Fibroblast of lung (primary cell): Measurements from ENCODE around the gene ARL15. TPM values are rescaled to one million over a fixed set of nuclear protein-coding genes. Genes with fewer than 3 reads are reported as not detected.

Source experiments
- DNase-seq, 2 donors: peaks; one replicate each; pipeline versions ENCODE4 v3.0.0 to v3.0.0-alpha.2; 2010; ENCODE audit warnings: low read depth in 2 of 2
- H2AFZ ChIP-seq: 2 replicates; pipeline ENCODE4 v1.5.1; 2012; ENCODE audit warnings: low read length, control low read depth, inconsistent platforms
- H3K27ac ChIP-seq: 2 replicates; pipeline ENCODE4 v1.5.1; 2011; ENCODE audit warnings: low read length, control low read depth; ENCODE audit not compliant: insufficient read depth
- H3K27me3 ChIP-seq: 2 replicates; pipeline ENCODE4 v1.5.1; 2011; ENCODE audit warnings: mild to moderate bottlenecking, low read length; ENCODE audit not compliant: control insufficient read depth, insufficient read depth
- H3K36me3 ChIP-seq: 2 replicates; pipeline ENCODE4 v1.5.1; 2011; ENCODE audit warnings: low read length; ENCODE audit not compliant: control insufficient read depth, insufficient read depth
- H3K4me1 ChIP-seq: 2 replicates; pipeline ENCODE4 v1.5.1; 2011; ENCODE audit warnings: low read length; ENCODE audit not compliant: control insufficient read depth, insufficient read depth; ENCODE audit errors: extremely low read depth
- H3K4me2 ChIP-seq: 2 replicates; pipeline ENCODE4 v1.5.1; 2011; ENCODE audit warnings: low read length, control low read depth; ENCODE audit not compliant: insufficient read depth; ENCODE audit errors: extremely low read depth
- H3K4me3 ChIP-seq, 4 experiments: fragments of 200-600 bp in 1 of 4; sonication (generic) in 1 of 4; replicated peaks in 1 of 4; 2 replicates each; pipeline ENCODE4 v1.5.1; 2011 to 2016; ENCODE audit warnings: low read length in 4 of 4, low read depth in 3 of 4, mild to moderate bottlenecking in 3 of 4, control low read depth in 2 of 4, inconsistent platforms in 1 of 4, mixed read lengths in 1 of 4; ENCODE audit not compliant: insufficient read depth in 1 of 4; ENCODE audit errors: control extremely low read depth in 1 of 4
- H3K79me2 ChIP-seq: 2 replicates; pipeline ENCODE4 v1.5.1; 2012; ENCODE audit warnings: mild to moderate bottlenecking, low read length, inconsistent platforms; ENCODE audit not compliant: control insufficient read depth, insufficient read depth
- H3K9ac ChIP-seq: 2 replicates; pipeline ENCODE4 v1.5.1; 2011; ENCODE audit warnings: mild to moderate bottlenecking, low read length, control low read depth; ENCODE audit not compliant: insufficient read depth
- H3K9me3 ChIP-seq: 2 replicates; pipeline ENCODE4 v1.5.1; 2012; ENCODE audit warnings: low read depth, low read length; ENCODE audit not compliant: control insufficient read depth, insufficient read depth
- H4K20me1 ChIP-seq: 2 replicates; pipeline ENCODE4 v1.5.1; 2011; ENCODE audit warnings: low read length; ENCODE audit not compliant: control insufficient read depth, insufficient read depth; ENCODE audit errors: extremely low read depth
- EZH2 ChIP-seq: IDR thresholded peaks from 2 replicates; pipeline ENCODE4 v1.5.1; 2012; ENCODE audit warnings: low read length, control low read depth, mild to moderate bottlenecking; ENCODE audit errors: missing control alignments
- polyA plus RNA-seq, 2 donors: library from polyadenylated mRNA; depleted of rRNA in 1 of 2; stranded (reverse) in 1 of 2; unstranded in 1 of 2; fragments of >200 nt; gene quantifications; 2 replicates each; pipeline ENCODE4 v1.2.1, GENCODE V29; 2011 to 2012; ENCODE audit warnings: missing spikeins in 1 of 2
- total RNA-seq: library from RNA; depleted of rRNA; stranded (reverse); fragments of >200 nt; gene quantifications from 2 replicates; pipeline ENCODE4 v1.2.1, GENCODE V29; 2014
- TF ChIP-seq, protein P1 (sequence below), 2 donors: IDR thresholded peaks in 1 of 2; conservative IDR thresholded peaks in 1 of 2; 1 replicate in 1 of 2; 2 replicates in 1 of 2; pipeline ENCODE4 v1.5.1; 2011 to 2012; ENCODE audit warnings: low read length in 2 of 2, control low read depth in 1 of 2, inconsistent platforms in 1 of 2, low read depth in 1 of 2, mild to moderate bottlenecking in 1 of 2

Gene ARL15
- total and polyA plus RNA-seq, 2 donors (not counting 1 experiment from before 2014, with no cell fraction given): 20.6 to 28.7 TPM

- no peaks in the 10 kb centered on the region for H4K20me1 ChIP-seq
- TF ChIP-seq, protein P1, sequence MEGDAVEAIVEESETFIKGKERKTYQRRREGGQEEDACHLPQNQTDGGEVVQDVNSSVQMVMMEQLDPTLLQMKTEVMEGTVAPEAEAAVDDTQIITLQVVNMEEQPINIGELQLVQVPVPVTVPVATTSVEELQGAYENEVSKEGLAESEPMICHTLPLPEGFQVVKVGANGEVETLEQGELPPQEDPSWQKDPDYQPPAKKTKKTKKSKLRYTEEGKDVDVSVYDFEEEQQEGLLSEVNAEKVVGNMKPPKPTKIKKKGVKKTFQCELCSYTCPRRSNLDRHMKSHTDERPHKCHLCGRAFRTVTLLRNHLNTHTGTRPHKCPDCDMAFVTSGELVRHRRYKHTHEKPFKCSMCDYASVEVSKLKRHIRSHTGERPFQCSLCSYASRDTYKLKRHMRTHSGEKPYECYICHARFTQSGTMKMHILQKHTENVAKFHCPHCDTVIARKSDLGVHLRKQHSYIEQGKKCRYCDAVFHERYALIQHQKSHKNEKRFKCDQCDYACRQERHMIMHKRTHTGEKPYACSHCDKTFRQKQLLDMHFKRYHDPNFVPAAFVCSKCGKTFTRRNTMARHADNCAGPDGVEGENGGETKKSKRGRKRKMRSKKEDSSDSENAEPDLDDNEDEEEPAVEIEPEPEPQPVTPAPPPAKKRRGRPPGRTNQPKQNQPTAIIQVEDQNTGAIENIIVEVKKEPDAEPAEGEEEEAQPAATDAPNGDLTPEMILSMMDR (conservative IDR thresholded peaks at IDR 0.05 in 1 of 2, IDR thresholded peaks at IDR 0.05 in 1 of 2; ENCODE audit: low read depth in 1 of 2, low read length in 2 of 2): no peak
- no peak for TF ChIP-seq EZH2
- no peaks in the 10 kb centered on the region for H3K4me1 ChIP-seq
- no peak overlapping the region for H2AFZ ChIP-seq
- no peaks in the 10 kb centered on the region for H3K27me3 ChIP-seq
- H3K4me2 ChIP-seq: no peak overlapping the region
- no peaks in the 10 kb centered on the region for H3K79me2 ChIP-seq
- H3K9ac ChIP-seq: no peak overlapping the region
- H3K4me3 ChIP-seq: no peak overlapping the region
- no peaks in the 10 kb centered on the region for H3K9me3 ChIP-seq
- no peaks in the 10 kb centered on the region for H3K36me3 ChIP-seq
- H3K27ac ChIP-seq: no peak overlapping the region
- no peak for DNase-seq
Observed at GRCh38 chr5:54279960-54280359, 30.4 kb downstream of the ARL15 start.

DNA sequence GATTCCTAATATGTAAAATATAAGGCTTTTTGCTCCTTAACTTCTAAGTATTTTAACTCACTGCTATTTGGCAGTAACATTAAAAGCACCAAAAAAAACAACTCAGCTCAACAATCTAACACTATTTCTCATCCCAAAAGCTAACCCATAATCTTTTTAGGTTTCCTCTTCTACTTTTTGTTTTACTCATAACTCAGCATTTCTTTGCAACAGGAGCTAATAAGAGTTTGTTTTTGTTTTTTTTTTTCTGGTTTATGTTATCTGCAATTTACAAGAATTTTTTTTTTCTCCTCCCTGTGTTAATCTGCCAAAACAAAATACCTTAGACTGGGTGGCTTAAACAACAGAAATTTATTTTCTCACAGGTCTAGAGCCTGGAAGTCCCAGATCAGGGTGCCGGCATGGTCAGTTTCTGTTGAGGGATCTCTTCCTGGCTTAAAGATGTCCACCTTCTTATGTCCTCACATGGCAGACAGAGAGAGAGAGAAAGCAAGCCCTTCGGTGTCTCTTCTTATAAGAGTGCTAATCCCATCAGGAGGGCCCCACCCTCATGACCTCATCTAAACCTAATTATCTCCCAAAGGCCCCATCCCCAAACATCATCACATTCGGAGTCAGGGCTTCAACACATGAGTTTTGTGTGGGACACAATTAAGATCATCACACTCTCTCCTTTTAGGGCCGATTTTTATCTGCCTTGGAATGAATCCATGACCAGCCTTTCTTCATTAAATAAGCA lies 31.2 kb downstream of the ARL15 start:
- Histone ChIP-seq H3K4me2 (no peak overlapping the region), H3K27ac (no peak overlapping the region), H3K79me2 (no peaks in the 10 kb centered on the region), H3K36me3 (no peaks in the 10 kb centered on the region), H4K20me1 (no peaks in the 10 kb centered on the region), H3K9me3 (no peaks in the 10 kb centered on the region), H3K4me1 (no peaks in the 10 kb centered on the region), H3K27me3 (no peaks in the 10 kb centered on the region), H3K9ac (no peak overlapping the region), H2AFZ (no peak overlapping the region), H3K4me3 (no peak overlapping the region)
- no peak for DNase-seq
- TF ChIP-seq, protein P1 (conservative IDR thresholded peaks at IDR 0.05 in 1 of 2, IDR thresholded peaks at IDR 0.05 in 1 of 2; ENCODE audit: low read depth in 1 of 2, low read length in 2 of 2): no peak
- no peak for TF ChIP-seq EZH2

DNA sequence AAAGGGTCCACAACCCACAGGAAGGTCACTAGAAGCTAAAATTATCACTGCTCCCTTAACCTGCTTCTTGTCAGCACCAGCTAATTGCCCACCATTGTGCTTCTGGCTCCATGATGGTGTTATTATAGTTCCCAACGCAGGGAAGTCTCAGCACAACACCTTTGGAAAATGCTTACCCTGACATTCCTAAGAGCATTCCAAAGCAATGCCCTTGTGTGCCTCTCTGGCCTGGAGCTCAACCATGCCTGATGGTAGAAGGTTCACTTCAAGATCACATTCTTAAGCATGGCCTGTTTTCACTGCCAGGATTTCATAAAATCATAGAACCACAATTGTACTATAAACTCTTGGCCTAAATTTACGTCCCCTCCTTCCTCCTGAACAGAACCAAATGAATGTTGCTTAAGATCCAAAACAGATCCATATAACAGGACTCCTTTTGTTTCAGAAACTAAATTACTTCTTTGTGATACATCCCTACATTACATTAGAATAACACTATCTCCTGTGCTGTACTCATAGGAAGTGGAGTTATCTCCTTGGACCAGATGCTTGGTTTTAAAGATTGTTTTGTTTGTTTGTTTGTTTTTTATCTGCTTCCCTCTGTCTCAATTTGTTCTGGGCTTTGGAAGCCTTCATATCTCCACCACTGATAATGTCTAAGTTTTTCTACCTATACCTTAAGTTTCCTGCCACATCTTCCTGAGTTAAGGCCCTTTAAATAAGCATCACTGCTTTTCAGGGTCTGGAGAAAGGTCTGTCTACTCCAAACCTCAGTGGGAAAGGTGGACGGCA lies 32.1 kb downstream of the ARL15 start:
- Histone ChIP-seq H3K4me3 (no peak overlapping the region), H4K20me1 (no peaks in the 10 kb centered on the region), H3K27ac (no peak overlapping the region), H3K4me1 (no peaks in the 10 kb centered on the region), H3K4me2 (no peak overlapping the region), H3K36me3 (no peaks in the 10 kb centered on the region), H2AFZ (no peak overlapping the region), H3K9me3 (no peaks in the 10 kb centered on the region), H3K79me2 (no peaks in the 10 kb centered on the region), H3K27me3 (no peaks in the 10 kb centered on the region), H3K9ac (no peak overlapping the region)
- TF ChIP-seq EZH2: no peak
- TF ChIP-seq, protein P1 (conservative IDR thresholded peaks at IDR 0.05 in 1 of 2, IDR thresholded peaks at IDR 0.05 in 1 of 2; ENCODE audit: low read depth in 1 of 2, low read length in 2 of 2): no peak
- DNase-seq: peak in 1 of 2 donors; percentile 13
